HepG2 (cell line): Measurements from ENCODE around the gene MIB2. TPM values are rescaled to one million over a fixed set of nuclear protein-coding genes. Genes with fewer than 3 reads are reported as not detected.

ENCODE experiments used
- CHCHD3 ChIP-seq: sonication (generic); formaldehyde crosslinking; IDR thresholded peaks from 2 replicates; pipeline ENCODE4 v1.8.0; 2022; ENCODE audit warnings: mild to moderate bottlenecking, missing genetic modification reagents, moderate library complexity
- DBP ChIP-seq: sonication (generic); formaldehyde crosslinking; IDR thresholded peaks from 2 replicates; pipeline ENCODE4 v1.4.0; 2020; ENCODE audit warnings: missing genetic modification reagents; ENCODE audit errors: not compliant biosample characterization
- FIP1L1 ChIP-seq: fragments of 200-400 bp; formaldehyde crosslinking; IDR thresholded peaks from 2 replicates; pipeline ENCODE4 v1.6.1; 2018; ENCODE audit warnings: low read depth, mild to moderate bottlenecking, low read length, moderate library complexity, borderline replicate concordance; ENCODE audit not compliant: insufficient read depth
- LBX2 ChIP-seq: sonication (generic); formaldehyde crosslinking; IDR thresholded peaks from 2 replicates; pipeline ENCODE4 v1.5.0; 2020; ENCODE audit warnings: missing genetic modification reagents, mild to moderate bottlenecking, borderline replicate concordance
- MED13 ChIP-seq: sonication (generic); formaldehyde crosslinking; IDR thresholded peaks from 2 replicates; pipeline ENCODE4 v1.5.0; 2020; ENCODE audit warnings: missing genetic modification reagents
- RCOR2 ChIP-seq: IDR thresholded peaks from 2 replicates; pipeline ENCODE4 v1.6.1; 2016; ENCODE audit warnings: missing biosample characterization, missing genetic modification reagents
- SPEN ChIP-seq: sonication (generic); formaldehyde crosslinking; IDR thresholded peaks from 2 replicates; pipeline ENCODE4 v1.5.1; 2020; ENCODE audit warnings: low read depth, mild to moderate bottlenecking, missing genetic modification reagents
- YEATS2 ChIP-seq: sonication (generic); formaldehyde crosslinking; IDR thresholded peaks from 2 replicates; pipeline ENCODE4 v1.4.0; 2020; ENCODE audit warnings: missing genetic modification reagents, borderline replicate concordance
- ZFP82 ChIP-seq: sonication (generic); formaldehyde crosslinking; IDR thresholded peaks from 2 replicates; pipeline ENCODE4 v1.5.1; 2020; ENCODE audit warnings: mild to moderate bottlenecking, missing genetic modification reagents, borderline replicate concordance
- ZNF619 ChIP-seq: sonication (generic); formaldehyde crosslinking; IDR thresholded peaks from 2 replicates; pipeline ENCODE4 v1.4.0; 2020; ENCODE audit warnings: mild to moderate bottlenecking, missing genetic modification reagents
- ZNF646 ChIP-seq: sonication (generic); formaldehyde crosslinking; IDR thresholded peaks from 2 replicates; pipeline ENCODE4 v1.9.0; 2021; ENCODE audit warnings: mild to moderate bottlenecking, missing genetic modification reagents
- ZNF737 ChIP-seq: sonication (generic); formaldehyde crosslinking; IDR thresholded peaks from 2 replicates; pipeline ENCODE4 v1.5.0; 2020; ENCODE audit warnings: missing genetic modification reagents, mild to moderate bottlenecking, borderline replicate concordance
- ZNF747 ChIP-seq: sonication (generic); formaldehyde crosslinking; IDR thresholded peaks from 2 replicates; pipeline ENCODE4 v1.8.1; 2023; ENCODE audit warnings: missing genetic modification reagents, mild to moderate bottlenecking, borderline replicate concordance
- polyA plus RNA-seq, 8 experiments: library from polyadenylated mRNA; depleted of rRNA in 3 of 8; stranded (reverse) in 7 of 8; unstranded in 1 of 8; fragments of >200 nt; fragmentation: Illumina TruSeq in 4 of 8; extraction: Trizol in 4 of 8; gene quantifications; 2 replicates each; pipeline versions ENCODE4 v1.2.1 to v1.2.3, GENCODE V29; 2011 to 2016; ENCODE audit warnings: low read depth in 4 of 8, missing spikeins in 1 of 8, mixed read lengths in 1 of 8; ENCODE audit not compliant: insufficient read depth in 1 of 8
- total RNA-seq, 5 experiments: library from RNA; depleted of rRNA; stranded (reverse); fragments of >200 nt; fragmentation: Illumina TruSeq; extraction: Trizol; gene quantifications; 2 replicates each; pipeline ENCODE4 v1.2.3, GENCODE V29; 2016; ENCODE audit warnings: low read depth in 1 of 5
- TF ChIP-seq, protein P1 (sequence below): sonication (generic); formaldehyde crosslinking; IDR thresholded peaks from 2 replicates; pipeline ENCODE4 v1.4.0; 2020; ENCODE audit warnings: missing genetic modification reagents
- TF ChIP-seq, protein P2 (sequence below): sonication (generic); formaldehyde crosslinking; IDR thresholded peaks from 2 replicates; pipeline ENCODE4 v1.4.0; 2020; ENCODE audit warnings: mild to moderate bottlenecking, missing genetic modification reagents

Gene MIB2
- total and polyA plus RNA-seq, 2 of the 13 experiments (the other 11 are each of a cell fraction or from before 2014, with no cell fraction given) = 19.9 to 30.4 TPM

DNA sequence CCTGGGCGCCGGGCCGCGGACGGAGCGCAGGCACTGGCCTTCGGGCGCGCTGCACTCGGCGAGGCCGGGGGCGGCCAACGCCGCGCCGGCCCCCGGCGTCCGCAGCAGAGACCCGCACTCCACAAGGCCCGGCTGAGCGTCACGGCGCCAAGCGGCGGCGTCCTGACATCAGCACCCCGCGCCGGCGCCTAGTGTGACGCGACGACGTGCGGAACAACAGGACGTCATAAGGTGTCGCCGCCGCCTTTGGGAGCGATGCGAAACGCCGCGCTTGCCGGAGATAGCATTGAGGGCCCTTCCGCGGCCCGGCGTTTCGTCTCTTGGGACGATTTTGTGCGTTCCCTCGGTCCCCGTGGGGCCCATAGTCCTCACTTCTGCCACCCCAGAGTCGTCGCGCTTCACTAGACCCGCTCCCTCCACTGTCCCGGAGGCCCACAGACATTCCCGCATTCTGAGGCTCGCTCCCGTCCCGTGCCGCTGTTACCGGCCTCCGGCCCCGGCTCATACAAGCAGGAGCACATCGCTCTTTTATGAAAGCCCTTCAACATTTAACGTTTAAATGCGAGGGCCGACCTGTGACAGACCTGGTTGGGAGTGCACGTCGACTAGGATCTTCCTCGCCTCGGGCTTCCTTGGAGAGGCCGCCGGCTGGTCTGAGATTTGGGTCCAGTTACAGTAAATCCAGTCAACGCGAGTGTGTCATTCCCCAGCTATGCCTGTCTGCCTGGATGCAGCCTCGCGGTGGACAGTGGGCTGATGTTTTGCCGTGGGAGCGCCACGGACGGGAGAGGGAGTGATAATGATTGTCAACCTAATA lies 40.4 kb upstream of the MIB2 start, which contains the start of gene SSU72 (continued):
- TF ChIP-seq LBX2 (CRISPR knock-in tag) = no peak
- no peak for TF ChIP-seq FIP1L1
- TF ChIP-seq DBP (CRISPR knock-in tag) = no peak
- no peak for TF ChIP-seq ZNF646 (CRISPR knock-in tag)
- 0 out of 2 replicates have a peak, but pooled peaks have one; percentile 44 for TF ChIP-seq ZNF737
- TF ChIP-seq YEATS2 (CRISPR knock-in tag) = peak; percentile 88
- TF ChIP-seq CHCHD3 (CRISPR knock-in tag) = no peak
- TF ChIP-seq, protein P1, sequence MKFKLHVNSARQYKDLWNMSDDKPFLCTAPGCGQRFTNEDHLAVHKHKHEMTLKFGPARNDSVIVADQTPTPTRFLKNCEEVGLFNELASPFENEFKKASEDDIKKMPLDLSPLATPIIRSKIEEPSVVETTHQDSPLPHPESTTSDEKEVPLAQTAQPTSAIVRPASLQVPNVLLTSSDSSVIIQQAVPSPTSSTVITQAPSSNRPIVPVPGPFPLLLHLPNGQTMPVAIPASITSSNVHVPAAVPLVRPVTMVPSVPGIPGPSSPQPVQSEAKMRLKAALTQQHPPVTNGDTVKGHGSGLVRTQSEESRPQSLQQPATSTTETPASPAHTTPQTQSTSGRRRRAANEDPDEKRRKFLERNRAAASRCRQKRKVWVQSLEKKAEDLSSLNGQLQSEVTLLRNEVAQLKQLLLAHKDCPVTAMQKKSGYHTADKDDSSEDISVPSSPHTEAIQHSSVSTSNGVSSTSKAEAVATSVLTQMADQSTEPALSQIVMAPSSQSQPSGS (CRISPR knock-in tag) = peak; percentile 75; the same call in 1 of the 2 replicates
- no peak; the same call in 1 of the 2 replicates for TF ChIP-seq ZFP82 (CRISPR knock-in tag)
- TF ChIP-seq MED13 = no peak
- no peak; the same call in 1 of the 2 replicates for TF ChIP-seq ZNF619 (CRISPR knock-in tag)
- no peak for TF ChIP-seq RCOR2 (CRISPR knock-in tag)
- peak; percentile 87; the same call in 1 of the 2 replicates for TF ChIP-seq SPEN (CRISPR knock-in tag)
- TF ChIP-seq ZNF747 (CRISPR knock-in tag) = no peak; the same call in 1 of the 2 replicates
- TF ChIP-seq, protein P2, sequence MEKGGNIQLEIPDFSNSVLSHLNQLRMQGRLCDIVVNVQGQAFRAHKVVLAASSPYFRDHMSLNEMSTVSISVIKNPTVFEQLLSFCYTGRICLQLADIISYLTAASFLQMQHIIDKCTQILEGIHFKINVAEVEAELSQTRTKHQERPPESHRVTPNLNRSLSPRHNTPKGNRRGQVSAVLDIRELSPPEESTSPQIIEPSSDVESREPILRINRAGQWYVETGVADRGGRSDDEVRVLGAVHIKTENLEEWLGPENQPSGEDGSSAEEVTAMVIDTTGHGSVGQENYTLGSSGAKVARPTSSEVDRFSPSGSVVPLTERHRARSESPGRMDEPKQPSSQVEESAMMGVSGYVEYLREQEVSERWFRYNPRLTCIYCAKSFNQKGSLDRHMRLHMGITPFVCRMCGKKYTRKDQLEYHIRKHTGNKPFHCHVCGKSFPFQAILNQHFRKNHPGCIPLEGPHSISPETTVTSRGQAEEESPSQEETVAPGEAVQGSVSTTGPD (CRISPR knock-in tag) = no peak
